NOMO-1 (cell line): ENCODE results near the gene TUBA8.
"Not testable (repeated sequence)": the region's sequence is repeated elsewhere in the genome, so short reads cannot be mapped to it uniquely, and the experiment has no call there.

ENCODE experiments used
- DNase-seq, 2 experiments: peaks; one replicate each; lab custom pipeline; 2025; ENCODE audit not compliant: unreplicated experiment in 2 of 2; lab: John Stamatoyannopoulos, UW

Gene TUBA8

GRCh38 chr22:18110194-18110953, at the start of gene TUBA8:
Gene TUBA8 (plus strand): TSS chr22:18110809. CDS start chr22:18110866, 57 bp downstream.
- peak in 1 of 2 experiments; percentile 17 for DNase-seq

- no peak for DNase-seq
These were observed 48.2 kb upstream of the TUBA8 start for GRCh38 chr22:18062421-18062820.

- no peak for DNase-seq
These were observed 47.3 kb upstream of the TUBA8 start for GRCh38 chr22:18063306-18063705.

DNA sequence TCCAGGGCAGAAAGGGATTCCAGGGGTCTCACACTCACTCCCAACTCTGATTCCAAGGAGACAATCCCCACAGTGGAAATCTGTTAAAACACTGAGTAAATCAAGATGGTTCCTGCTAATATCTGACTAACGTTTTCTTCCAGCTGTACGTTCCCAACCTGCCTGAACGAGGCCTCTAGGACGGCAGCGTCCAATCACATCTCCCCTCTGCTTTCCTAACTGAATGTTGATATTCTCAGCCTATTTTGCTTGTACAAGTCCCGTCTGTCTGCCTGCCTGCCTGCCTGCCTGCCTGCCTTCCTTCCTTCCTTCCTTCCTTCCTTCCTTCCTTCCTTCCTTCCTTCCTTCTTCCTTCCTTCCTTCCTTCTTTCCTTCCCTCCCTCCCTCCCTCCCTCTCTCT, 46.9 kb upstream of the TUBA8 start:
- not testable (repeated sequence) for DNase-seq

DNA sequence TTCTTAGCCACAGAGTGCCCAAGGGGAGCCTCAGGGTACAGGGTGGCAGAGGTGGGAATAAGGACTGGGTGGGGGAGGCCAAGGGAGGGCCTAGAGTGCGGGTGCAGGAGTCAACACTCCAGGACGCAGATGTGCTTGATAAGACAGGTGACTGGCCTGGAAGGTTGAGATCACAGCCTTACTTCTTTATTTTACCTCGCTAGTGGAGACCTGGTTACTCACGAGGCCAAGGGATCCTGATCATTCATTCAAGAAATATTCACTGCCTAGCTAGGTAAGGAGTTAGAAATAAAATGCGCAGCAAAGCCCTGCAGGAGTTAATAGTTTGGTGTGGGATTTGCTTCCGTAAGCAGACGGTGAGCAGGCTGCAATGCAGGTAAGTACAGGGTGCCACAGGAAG, 46.0 kb upstream of the TUBA8 start:
- no peak for DNase-seq

- no peak for DNase-seq
These were observed 45.4 kb upstream of the TUBA8 start for GRCh38 chr22:18065256-18065655.

GRCh38 chr22:18066181-18066859, 44.3 kb upstream of the TUBA8 start:
- DNase-seq, result peak in 1 of 2 experiments; percentile 33

DNA sequence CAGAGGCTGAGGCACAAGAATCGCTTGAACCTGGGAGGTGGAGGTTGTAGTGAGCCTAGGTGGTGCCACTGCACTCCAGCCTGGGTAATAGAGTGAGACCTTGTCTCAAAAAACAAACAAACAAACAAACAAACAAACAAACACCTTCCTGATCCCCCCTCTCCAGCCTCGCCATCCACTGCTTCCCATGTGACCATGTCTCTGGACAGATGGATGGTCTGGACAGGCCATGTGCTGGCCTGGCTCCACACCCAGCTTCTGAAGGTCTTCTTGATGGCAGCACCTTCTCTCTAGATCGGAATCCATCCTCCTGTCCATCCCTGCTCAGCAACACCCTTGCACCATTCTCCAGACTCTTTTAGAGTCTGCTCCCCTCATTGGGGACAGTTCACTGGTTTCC, 43.5 kb upstream of the TUBA8 start:
- DNase-seq, result no peak

- DNase-seq, result no peak
These were observed 42.9 kb upstream of the TUBA8 start for GRCh38 chr22:18067548-18068341.

GRCh38 chr22:18068381-18068988, 42.1 kb upstream of the TUBA8 start:
- DNase-seq, result no peak

GRCh38 chr22:18069041-18069440, 41.6 kb upstream of the TUBA8 start:
- no peak for DNase-seq

GRCh38 chr22:18070041-18070440, 40.6 kb upstream of the TUBA8 start:
- DNase-seq, result no peak

DNA sequence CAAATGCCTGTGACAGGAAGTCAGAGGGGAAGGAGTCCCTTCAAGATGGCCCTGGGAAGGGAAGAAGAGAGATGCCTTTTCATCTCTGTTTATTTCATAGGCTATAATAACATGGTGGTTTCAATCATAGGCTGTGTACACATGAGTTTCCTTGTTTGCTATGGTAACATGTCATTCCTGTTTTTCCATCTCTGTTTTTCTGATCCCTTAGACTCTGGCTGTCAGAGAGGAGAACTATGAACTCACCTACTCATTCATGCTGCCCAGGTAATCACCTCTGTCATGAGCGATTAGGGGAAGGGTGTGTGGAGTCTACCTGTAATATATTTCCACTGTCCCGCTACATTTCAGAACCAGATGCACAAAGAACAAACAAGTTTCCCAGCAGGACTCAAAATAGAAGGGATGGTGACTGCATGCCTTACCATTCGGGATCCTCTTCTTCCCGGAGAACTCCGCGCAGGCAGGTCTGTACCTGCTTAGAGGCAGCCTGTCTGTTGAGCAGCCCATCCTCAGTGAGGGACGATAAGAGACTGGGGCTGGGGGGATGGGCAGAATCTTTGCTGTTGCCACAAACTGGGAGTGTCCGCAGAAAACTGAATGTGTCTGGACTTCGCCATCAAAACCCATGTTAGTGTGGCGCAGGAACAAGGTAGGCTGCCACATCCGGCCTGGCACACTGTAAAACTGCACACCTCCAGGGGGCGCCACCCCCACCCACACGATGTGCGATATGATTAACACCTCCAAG, 39.9 kb upstream of the TUBA8 start:
- DNase-seq, result no peak

- DNase-seq, result not testable (repeated sequence)
These were observed 39.2 kb upstream of the TUBA8 start for GRCh38 chr22:18071307-18071967.

DNA sequence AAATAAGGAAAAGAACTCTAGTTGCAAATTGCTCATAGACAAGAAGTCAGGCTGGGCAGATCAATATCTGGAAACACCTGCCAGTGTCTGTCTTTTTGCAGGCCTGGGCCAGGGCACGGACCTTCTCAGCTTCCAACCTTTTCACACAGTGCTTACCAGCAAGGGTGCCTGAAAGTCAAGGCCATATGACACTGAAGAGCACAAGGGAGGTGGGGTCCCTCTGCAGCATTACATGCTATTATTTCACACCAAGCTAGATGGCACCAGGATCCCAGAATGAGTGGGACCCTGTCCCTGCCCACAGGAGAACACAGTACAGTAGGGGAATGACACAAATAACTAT, 38.7 kb upstream of the TUBA8 start:
- DNase-seq, result no peak

- no peak for DNase-seq
These were observed 37.1 kb upstream of the TUBA8 start for GRCh38 chr22:18073467-18073866.

DNA sequence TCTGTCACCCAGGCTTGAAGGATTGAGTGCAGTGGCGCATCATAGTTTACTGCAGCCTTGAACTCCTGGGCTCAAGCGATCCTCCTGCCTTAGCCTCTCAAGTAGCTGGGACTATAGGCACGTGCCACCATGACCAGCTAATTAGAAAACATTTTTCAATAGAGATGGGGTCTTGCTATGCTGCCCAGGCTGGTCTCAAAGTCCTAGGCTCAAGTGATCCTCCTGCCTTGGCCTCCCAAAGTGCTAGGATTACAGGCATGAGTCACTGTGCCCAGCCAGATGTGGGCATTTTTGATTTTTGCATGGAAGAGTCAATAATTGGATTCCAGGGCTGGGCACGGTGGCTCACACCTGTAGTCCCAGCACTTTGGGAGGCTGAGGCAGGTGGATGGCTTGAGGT, 36.7 kb upstream of the TUBA8 start:
- DNase-seq, result not testable (repeated sequence)

DNA sequence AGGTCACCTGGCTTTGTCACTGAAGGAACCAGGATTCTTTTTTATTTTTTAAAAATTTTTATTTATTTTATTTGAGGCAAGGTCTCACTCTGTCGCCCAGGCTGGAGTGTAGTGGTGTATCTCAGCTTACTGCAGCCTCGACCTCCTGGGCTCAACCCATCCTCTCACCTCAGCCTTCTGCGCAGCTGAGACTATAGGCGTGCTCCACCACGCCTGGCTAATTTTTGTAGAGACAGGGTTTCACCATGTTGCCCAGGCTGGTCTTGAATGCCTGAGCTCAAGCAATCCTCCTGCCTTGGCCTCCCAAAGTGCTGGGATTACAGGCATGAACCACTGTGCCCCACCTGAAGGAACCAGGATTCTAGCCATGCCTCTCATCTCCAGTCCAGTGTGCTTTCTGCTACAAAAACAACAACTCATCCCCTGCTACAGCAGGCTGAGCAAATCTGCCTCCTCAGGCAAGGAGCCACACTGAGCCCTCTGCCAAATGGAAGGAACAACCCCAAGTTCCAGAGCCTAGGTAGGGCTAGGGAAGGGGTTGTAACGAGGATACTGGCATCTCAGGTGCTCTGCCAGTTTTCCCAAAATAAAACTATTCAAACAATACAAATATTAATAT, 35.4 kb upstream of the TUBA8 start:
- no peak for DNase-seq

- peak; percentile 52 to 66 for DNase-seq
These were observed 34.7 kb upstream of the TUBA8 start for GRCh38 chr22:18075720-18076497.
